HCT116 (cell line): ENCODE results near the gene CPA5. TPM values are rescaled to one million over a fixed set of nuclear protein-coding genes. Genes with fewer than 3 reads are reported as not detected.

Source experiments
- ATAC-seq: fragments of 200-7000 bp; cut with Tn5 transposase; 2 replicates; pipeline ENCODE4 v1.9.1; 2020; ENCODE audit warnings: mild to moderate bottlenecking, moderate library complexity
- BruUV-seq: library from RNA; stranded (reverse); fragments of 400-500 nt; replicated peaks from 2 replicates; lab custom pipeline; 2021; lab: Mats Ljungman, UMichigan
- CTCF ChIA-PET: fragments of 300-600 bp; sonication (Branson Sonifier 250); formaldehyde crosslinking; loops from one replicate; lab custom pipeline; 2021; ENCODE audit warnings: antibody characterized with exemption; lab: Charles Lee
- POLR2A ChIA-PET: fragments of 300-600, 350-600 bp; sonication (Branson Sonifier 250); formaldehyde crosslinking; loops from one replicate; lab custom pipeline; 2021; ENCODE audit warnings: antibody characterized with exemption; lab: Charles Lee
- RAD21 ChIA-PET, 2 experiments: fragments of 300-600 bp; sonication (Branson Sonifier 250); formaldehyde crosslinking; loops; one replicate each; lab custom pipeline; 2023; ENCODE audit warnings: low total read pairs in 2 of 2; ENCODE audit not compliant: uncharacterized antibody in 2 of 2, unreplicated experiment in 2 of 2, low non-redundant PET in 1 of 2; lab: Charles Lee
- DNase-seq: peaks from one replicate; pipeline ENCODE4 v3.0.0-alpha.2; 2010; ENCODE audit warnings: low read depth, low spot score
- H2AFZ ChIP-seq: fragments of 200-600 bp; shearing (Covaris generic), sonication (generic); 2 replicates; pipeline ENCODE4 v1.6.1; 2017; ENCODE audit warnings: low read depth, mixed run types, mixed read lengths, antibody characterized with exemption, low read length; ENCODE audit not compliant: poor library complexity, severe bottlenecking
- H3K27ac ChIP-seq: 2 replicates; pipeline ENCODE4 v1.5.1; 2012; ENCODE audit warnings: low read depth, low read length
- H3K27me3 ChIP-seq: fragments of 200-600 bp; sonication (generic); 2 replicates; pipeline ENCODE4 v1.6.1; 2016; ENCODE audit warnings: mixed run types, low read length, mixed read lengths; ENCODE audit not compliant: insufficient read depth
- H3K36me3 ChIP-seq, 2 experiments: fragments of 200-500 bp in 1 of 2; fragments of 200-600 bp in 1 of 2; sonication (Bioruptor generic) in 1 of 2; sonication (generic) in 1 of 2; 2 replicates each; pipeline versions ENCODE4 v1.5.1 to v1.6.1; 2014 to 2016; ENCODE audit warnings: low read length in 2 of 2, inconsistent platforms in 1 of 2, mixed read lengths in 1 of 2, mixed run types in 1 of 2; ENCODE audit not compliant: insufficient read depth in 2 of 2, control insufficient read depth in 1 of 2
- H3K4me1 ChIP-seq, 2 experiments: fragments of 200-600 bp in 1 of 2; sonication (generic) in 1 of 2; 2 replicates each; pipeline versions ENCODE4 v1.5.1 to v1.6.1; 2012 to 2017; ENCODE audit warnings: low read length in 2 of 2, inconsistent platforms in 1 of 2, mild to moderate bottlenecking in 1 of 2, mixed read lengths in 1 of 2, mixed run types in 1 of 2, moderate library complexity in 1 of 2; ENCODE audit not compliant: insufficient read depth in 2 of 2, control insufficient read depth in 1 of 2
- H3K4me2 ChIP-seq: fragments of 200-600 bp; sonication (generic); 2 replicates; pipeline ENCODE4 v1.6.1; 2017; ENCODE audit warnings: mixed run types, low read length, mixed read lengths
- H3K4me3 ChIP-seq, 2 experiments: fragments of 200-600 bp in 1 of 2; sonication (generic) in 1 of 2; replicated peaks in 1 of 2; 2 replicates each; pipeline ENCODE4 v1.5.1; 2011 to 2016; ENCODE audit warnings: low read length in 2 of 2, control low read depth in 1 of 2, low read depth in 1 of 2, mild to moderate bottlenecking in 1 of 2, mixed read lengths in 1 of 2, mixed run types in 1 of 2
- H3K79me2 ChIP-seq: fragments of 200-600 bp; sonication (generic); 2 replicates; pipeline ENCODE4 v1.6.1; 2017; ENCODE audit warnings: mild to moderate bottlenecking, mixed run types, low read length, moderate library complexity, mixed read lengths; ENCODE audit not compliant: insufficient read depth
- H3K9ac ChIP-seq: fragments of 200-600 bp; sonication (generic); 2 replicates; pipeline ENCODE4 v1.6.1; 2016; ENCODE audit warnings: low read length, mixed read lengths
- H3K9me2 ChIP-seq: fragments of 200-600 bp; sonication (generic), shearing (Covaris generic); 2 replicates; pipeline ENCODE4 v1.6.1; 2017; ENCODE audit warnings: mixed run types, mild to moderate bottlenecking, moderate library complexity; ENCODE audit not compliant: insufficient read depth
- H3K9me3 ChIP-seq, 2 experiments: fragments of 200-500 bp in 1 of 2; fragments of 200-600 bp in 1 of 2; sonication (Bioruptor generic) in 1 of 2; sonication (generic) in 1 of 2; 2 replicates each; pipeline ENCODE4 v1.6.1; 2014 to 2017; ENCODE audit warnings: low read length in 2 of 2, mixed read lengths in 2 of 2, inconsistent platforms in 1 of 2, low read depth in 1 of 2, mild to moderate bottlenecking in 1 of 2, mixed run types in 1 of 2, moderate library complexity in 1 of 2; ENCODE audit not compliant: control insufficient read depth in 1 of 2, insufficient read depth in 1 of 2
- H4K20me1 ChIP-seq: fragments of 200-600 bp; sonication (generic), shearing (Covaris generic); 2 replicates; pipeline ENCODE4 v1.6.1; 2017; ENCODE audit warnings: mixed run types, mild to moderate bottlenecking, moderate library complexity; ENCODE audit not compliant: insufficient read depth
- ATF3 ChIP-seq: IDR thresholded peaks from 2 replicates; pipeline ENCODE4 v1.6.1; 2012
- CTCF ChIP-seq, 3 experiments: fragments of 200-600 bp in 1 of 3; sonication (generic) in 1 of 3; IDR thresholded peaks in 2 of 3; conservative IDR thresholded peaks in 1 of 3; 2 replicates each; pipeline ENCODE4 v1.5.1; 2012 to 2017; ENCODE audit warnings: low read depth in 2 of 3, low read length in 2 of 3, antibody characterized with exemption in 1 of 3, borderline replicate concordance in 1 of 3, control low read depth in 1 of 3, mild to moderate bottlenecking in 1 of 3, mixed read lengths in 1 of 3, mixed run types in 1 of 3, moderate library complexity in 1 of 3; ENCODE audit not compliant: insufficient read depth in 1 of 3
- EGR1 ChIP-seq: IDR thresholded peaks from 2 replicates; pipeline ENCODE4 v1.6.1; 2012; ENCODE audit warnings: low read depth
- EZH2phosphoT487 ChIP-seq: fragments of 200-600 bp; IDR thresholded peaks from 2 replicates; pipeline ENCODE4 v1.6.1; 2018; ENCODE audit warnings: antibody characterized with exemption, borderline replicate concordance
- FOSL1 ChIP-seq: IDR thresholded peaks from 2 replicates; pipeline ENCODE4 v1.6.1; 2012; ENCODE audit warnings: low read depth
- MAX ChIP-seq: IDR thresholded peaks from 2 replicates; pipeline ENCODE4 v1.6.1; 2012
- POLR2AphosphoS5 ChIP-seq: IDR thresholded peaks from 2 replicates; pipeline ENCODE4 v1.6.1; 2011; ENCODE audit warnings: mild to moderate bottlenecking, low read depth, low read length, moderate library complexity
- SP1 ChIP-seq: IDR thresholded peaks from 2 replicates; pipeline ENCODE4 v1.6.1; 2012; ENCODE audit warnings: low read depth
- SRF ChIP-seq: IDR thresholded peaks from 2 replicates; pipeline ENCODE4 v1.6.1; 2012; ENCODE audit warnings: low read depth
- TCF7L2 ChIP-seq: IDR thresholded peaks from 2 replicates; pipeline ENCODE4 v1.7.0; 2011; ENCODE audit warnings: borderline replicate concordance, inconsistent platforms; ENCODE audit not compliant: insufficient read depth, insufficient read length; ENCODE audit errors: extremely low read depth
- YY1 ChIP-seq: IDR thresholded peaks from 2 replicates; pipeline ENCODE4 v1.6.1; 2011; ENCODE audit warnings: low read length, low read depth, moderate library complexity, mild to moderate bottlenecking; ENCODE audit not compliant: insufficient replicate concordance; ENCODE audit errors: extremely low read depth
- ZBTB33 ChIP-seq: IDR thresholded peaks from 2 replicates; pipeline ENCODE4 v1.6.1; 2011; ENCODE audit warnings: mild to moderate bottlenecking, low read length, moderate library complexity; ENCODE audit not compliant: insufficient replicate concordance; ENCODE audit errors: extremely low read depth
- intact Hi-C: fragments of 100-400 bp; cut with micrococcal nuclease; formaldehyde crosslinking; loops from 2 replicates; pipeline ENCODE4 v1.10.0; 2022
- total RNA-seq: library from RNA; stranded (reverse); gene quantifications from one replicate; pipeline ENCODE4 v1.2.1, GENCODE V29; 2021; ENCODE audit not compliant: unreplicated experiment

The CPA5 gene
- total RNA-seq, 1 experiment from 2014 or later: not detected

- no peak for DNase-seq
- no peak for ATAC-seq
- ChIA-PET RAD21 (no interaction called here), CTCF (no interaction called here), POLR2A (no interaction called here)
- Histone ChIP-seq H2AFZ (no peak within 1 kb of the TSS), H3K9me2 (no peaks in the 10 kb centered on the region), H3K4me3 (no peak within 1 kb of the TSS), H3K9me3 (no peaks in the 10 kb centered on the region), H3K4me2 (no peak within 1 kb of the TSS), H3K9ac (no peak within 1 kb of the TSS), H3K27ac (no peak within 1 kb of the TSS), H3K36me3 (no peaks in the 10 kb centered on the region), H3K27me3 (no peaks in the 10 kb centered on the region), H4K20me1 (no peaks in the 10 kb centered on the region), H3K4me1 (no peaks in the 10 kb centered on the region), H3K79me2 (no peaks in the 10 kb centered on the region)
- no TSS peak for BruUV-seq
- TF ChIP-seq SP1 (no peak), YY1 (no peak), CTCF (IDR thresholded peaks at IDR 0.05 in 2 of 3, conservative IDR thresholded peaks at IDR 0.05 in 1 of 3; ENCODE audit: borderline replicate concordance in 1 of 3, insufficient read depth in 1 of 3, low read depth in 2 of 3, low read length in 2 of 3) (no peak), POLR2AphosphoS5 (no peak), MAX (no peak), TCF7L2 (no peak), EGR1 (no peak), FOSL1 (no peak), SRF (no peak), ZBTB33 (no peak), ATF3 (no peak), EZH2phosphoT487 (no peak)
- intact Hi-C loops: no loop called here
Observed at GRCh38 chr7:130379921-130380860, 35.6 kb downstream of the CPA5 start, which contains the start of gene CPA1. Gene CPA1, plus strand, starts transcription at chr7:130380494. Its CDS starts 27 bp downstream, at chr7:130380521.
